ENCODE data around the gene SCMH1. TPM values are rescaled to one million over a fixed set of nuclear protein-coding genes. Genes with fewer than 3 reads are reported as not detected.

The SCMH1 gene
- total RNA-seq, 1 donor from 2014 or later = 22.5 TPM

- DNase-seq (ENCODE audit: extremely low read depth, low read depth, low spot score) = no peak
Measured at GRCh38 chr1:41033272-41033671, 208.8 kb downstream of the SCMH1 start.

- no peak for DNase-seq (ENCODE audit: extremely low read depth, low read depth, low spot score)
Measured at GRCh38 chr1:41032147-41032546, 210.0 kb downstream of the SCMH1 start.

- no peak for DNase-seq (ENCODE audit: extremely low read depth, low read depth, low spot score)
Measured at GRCh38 chr1:41030872-41031616, 211.1 kb downstream of the SCMH1 start.

- no peak for DNase-seq (ENCODE audit: extremely low read depth, low read depth, low spot score)
Measured at GRCh38 chr1:41028034-41028642, 214.0 kb downstream of the SCMH1 start.

- no peak for DNase-seq (ENCODE audit: extremely low read depth, low read depth, low spot score)
Measured at GRCh38 chr1:41025979-41026819, 215.9 kb downstream of the SCMH1 start.

- DNase-seq (ENCODE audit: extremely low read depth, low read depth, low spot score) = no peak
Measured at GRCh38 chr1:41024953-41025352, 217.2 kb downstream of the SCMH1 start.

GRCh38 chr1:41023279-41023990, 218.7 kb downstream of the SCMH1 start:
- no peak for DNase-seq (ENCODE audit: extremely low read depth, low read depth, low spot score)

- no peak for DNase-seq (ENCODE audit: extremely low read depth, low read depth, low spot score)
Measured at GRCh38 chr1:41022424-41022823, 219.7 kb downstream of the SCMH1 start.

- DNase-seq (ENCODE audit: extremely low read depth, low read depth, low spot score) = no peak
Measured at GRCh38 chr1:41021526-41022308, 220.4 kb downstream of the SCMH1 start, which contains the start of gene SLFNL1. TSS of gene SLFNL1 (minus strand) at chr1:41021725. CDS start at chr1:41020660, 1,065 bp downstream.

- no peak for DNase-seq (ENCODE audit: extremely low read depth, low read depth, low spot score)
Measured at GRCh38 chr1:41020654-41021053, 221.5 kb downstream of the SCMH1 start.

GRCh38 chr1:41020109-41020576, 222.0 kb downstream of the SCMH1 start:
- no peak for DNase-seq (ENCODE audit: extremely low read depth, low read depth, low spot score)

GRCh38 chr1:41019353-41019745, 222.8 kb downstream of the SCMH1 start:
- DNase-seq (ENCODE audit: extremely low read depth, low read depth, low spot score) = no peak

- no peak for DNase-seq (ENCODE audit: extremely low read depth, low read depth, low spot score)
Measured at GRCh38 chr1:41018018-41018410, 224.1 kb downstream of the SCMH1 start.

GRCh38 chr1:41017141-41018017, 224.7 kb downstream of the SCMH1 start:
- DNase-seq (ENCODE audit: extremely low read depth, low read depth, low spot score) = no peak

GRCh38 chr1:41015897-41016470, 226.1 kb downstream of the SCMH1 start:
- DNase-seq (ENCODE audit: extremely low read depth, low read depth, low spot score) = no peak

- DNase-seq (ENCODE audit: extremely low read depth, low read depth, low spot score) = no peak
Measured at GRCh38 chr1:41015281-41015896, 226.7 kb downstream of the SCMH1 start.

- DNase-seq (ENCODE audit: extremely low read depth, low read depth, low spot score) = no peak
Measured at GRCh38 chr1:41014871-41015270, 227.2 kb downstream of the SCMH1 start.

GRCh38 chr1:41013796-41014195, 228.3 kb downstream of the SCMH1 start:
- peak; percentile 90 for DNase-seq (ENCODE audit: extremely low read depth, low read depth, low spot score)
